ENCODE results near the gene ABCC11. TPM values are rescaled to one million over a fixed set of nuclear protein-coding genes. Genes with fewer than 3 reads are reported as not detected.

Gene ABCC11
- total and polyA plus RNA-seq, 2 of the 4 experiments (the other 2 are of a cell fraction): 0.09 to 0.18 TPM

- dilution Hi-C loops (cut with HindIII; ENCODE audit: low sequenced_read_pairs, unreplicated experiment): no loop called here
- peak overlapping the region; percentile 43 for H2AK5ac ChIP-seq (ENCODE audit: low read depth, low read length)
- H3K79me1 ChIP-seq (ENCODE audit: low read depth in 1 of 2, low read length in 2 of 2): no peaks in the 10 kb centered on the region
- no peak overlapping the region for H4K5ac ChIP-seq (ENCODE audit: low read depth, low read length)
- H4K20me1 ChIP-seq (ENCODE audit: insufficient read depth, low read length): no peaks in the 10 kb centered on the region
- H3K4me1 ChIP-seq (ENCODE audit: control insufficient read depth, insufficient read depth, low read length): peaks cover 2% of the 10 kb centered on the region
- intact Hi-C loops (cut with micrococcal nuclease): loop anchor here (2.0 to 10.0 kb wide), 5 partner anchors 103 to 1121 kb away; no protein-coding TSS in a partner anchor
- H3K9me3 ChIP-seq (ENCODE audit: control insufficient read depth, insufficient read depth, low read length): no peaks in the 10 kb centered on the region
- ATAC-seq (ENCODE audit: low read depth): no peak
- H2AFZ ChIP-seq (replicated peaks; ENCODE audit: low read length, poor library complexity): no peak overlapping the region
- no peak overlapping the region for H3K27ac ChIP-seq (ENCODE audit: insufficient read depth, low read length)
- no peak overlapping the region for H3K4me3 ChIP-seq (ENCODE audit: insufficient read depth, low read depth, low read length)
- no peak overlapping the region for H3K9ac ChIP-seq (ENCODE audit: low read depth, low read length)
- H2BK20ac ChIP-seq (ENCODE audit: low read depth, low read length): peak overlapping the region; percentile 72; the same call in 1 of the 2 replicates
- H3K4me2 ChIP-seq (ENCODE audit: low read depth, low read length): no peak overlapping the region
- in situ Hi-C loops (cut with MboI; ENCODE audit: low sequenced_read_pairs): loop anchor here (5.0 to 25.0 kb wide), 3 partner anchors 105 to 695 kb away; partner anchors contain the start of genes ITFG1 and PHKB
- H3K9me1 ChIP-seq (ENCODE audit: insufficient read depth, low read length): 0 out of 2 replicates have a peak, but pooled peaks cover 5% of the 10 kb centered on the region
- H3K4ac ChIP-seq (ENCODE audit: low read depth, low read length): no peak overlapping the region; the same call in 1 of the 2 replicates
- TF ChIP-seq MAZ (IDR thresholded peaks at IDR 0.05; ENCODE audit: borderline replicate concordance, low read depth, low read length): no peak
- TF ChIP-seq BHLHE40 (IDR thresholded peaks at IDR 0.05; ENCODE audit: low read depth, low read length): no peak
- no peak for TF ChIP-seq RAD21 (IDR thresholded peaks at IDR 0.05; ENCODE audit: low read length)
- TF ChIP-seq MAFK (IDR thresholded peaks at IDR 0.05; ENCODE audit: low read depth, low read length): no peak
- no peak for TF ChIP-seq USF2 (IDR thresholded peaks at IDR 0.05; ENCODE audit: low read depth, low read length)
- TF ChIP-seq, protein P1, sequence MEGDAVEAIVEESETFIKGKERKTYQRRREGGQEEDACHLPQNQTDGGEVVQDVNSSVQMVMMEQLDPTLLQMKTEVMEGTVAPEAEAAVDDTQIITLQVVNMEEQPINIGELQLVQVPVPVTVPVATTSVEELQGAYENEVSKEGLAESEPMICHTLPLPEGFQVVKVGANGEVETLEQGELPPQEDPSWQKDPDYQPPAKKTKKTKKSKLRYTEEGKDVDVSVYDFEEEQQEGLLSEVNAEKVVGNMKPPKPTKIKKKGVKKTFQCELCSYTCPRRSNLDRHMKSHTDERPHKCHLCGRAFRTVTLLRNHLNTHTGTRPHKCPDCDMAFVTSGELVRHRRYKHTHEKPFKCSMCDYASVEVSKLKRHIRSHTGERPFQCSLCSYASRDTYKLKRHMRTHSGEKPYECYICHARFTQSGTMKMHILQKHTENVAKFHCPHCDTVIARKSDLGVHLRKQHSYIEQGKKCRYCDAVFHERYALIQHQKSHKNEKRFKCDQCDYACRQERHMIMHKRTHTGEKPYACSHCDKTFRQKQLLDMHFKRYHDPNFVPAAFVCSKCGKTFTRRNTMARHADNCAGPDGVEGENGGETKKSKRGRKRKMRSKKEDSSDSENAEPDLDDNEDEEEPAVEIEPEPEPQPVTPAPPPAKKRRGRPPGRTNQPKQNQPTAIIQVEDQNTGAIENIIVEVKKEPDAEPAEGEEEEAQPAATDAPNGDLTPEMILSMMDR (conservative IDR thresholded peaks at IDR 0.05; ENCODE audit: low read depth, low read length): no peak
- TF ChIP-seq SMC3 (IDR thresholded peaks at IDR 0.05; ENCODE audit: low read depth, low read length): no peak
- TF ChIP-seq RCOR1 (IDR thresholded peaks at IDR 0.05; ENCODE audit: insufficient replicate concordance, low read length): no peak
- no peak for TF ChIP-seq FOS (IDR thresholded peaks at IDR 0.05; ENCODE audit: low read depth, low read length)
- no peak for TF ChIP-seq POLR2A (IDR thresholded peaks at IDR 0.05; ENCODE audit: low read depth, low read length)
- TF ChIP-seq CEBPB (IDR thresholded peaks at IDR 0.05; ENCODE audit: low read depth, low read length): no peak
- TF ChIP-seq MXI1 (IDR thresholded peaks at IDR 0.05; ENCODE audit: borderline replicate concordance, low read depth, low read length): no peak
- no peak for TF ChIP-seq ELK1 (IDR thresholded peaks at IDR 0.05; ENCODE audit: borderline replicate concordance, low read depth, low read length)
- WGBS, 2 experiments (ENCODE audit: extremely low coverage in 2 of 2, insufficient read length in 1 of 2): 100% methylated on average over 1 of the region's 4 CpGs; no CpG with 5 or more reads in 1 of the 2 experiments
- ChIA-PET POLR2A (ENCODE audit: unreplicated experiment) (no interaction called here), CTCF (interaction anchor here (1.0 to 1.5 kb wide), 2 partner anchors 425 to 1016 kb away, joined by 4 to 7 read pairs; no protein-coding TSS in a partner anchor)
- H2BK5ac ChIP-seq (ENCODE audit: low read depth, low read length, poor library complexity, severe bottlenecking): no peak overlapping the region
- peak overlapping the region; percentile 22; the same call in 1 of the 2 replicates for H4K91ac ChIP-seq (ENCODE audit: insufficient read depth, low read depth, low read length)
- H2BK15ac ChIP-seq (ENCODE audit: low read depth, low read length): no peak overlapping the region
- H4K8ac ChIP-seq (ENCODE audit: low read depth in 2 of 2, low read length in 2 of 2): no peak overlapping the region
- H3K18ac ChIP-seq (ENCODE audit: low read depth, low read length): no peak overlapping the region
- peak overlapping the region; percentile 52; the same call in 1 of the 2 replicates for H2BK120ac ChIP-seq (ENCODE audit: low read depth, low read length)
- no peak overlapping the region for H3K56ac ChIP-seq (ENCODE audit: extremely low read depth, insufficient read depth, low read length)
- H3K36me3 ChIP-seq (ENCODE audit: control insufficient read depth, insufficient read depth, low read length): no peaks in the 10 kb centered on the region
- H3K14ac ChIP-seq (replicated peaks; ENCODE audit: low read depth, low read length): no peak overlapping the region
- no peak overlapping the region for H2AK9ac ChIP-seq (replicated peaks; ENCODE audit: low read depth, low read length, poor library complexity)
- H3K27me3 ChIP-seq (ENCODE audit: control insufficient read depth, insufficient read depth, low read length): no peaks in the 10 kb centered on the region
- no peak for DNase-seq
- H3K23ac ChIP-seq (ENCODE audit: low read depth, low read length): no peak overlapping the region
- no TSS peak for BruUV-seq (replicated peaks)
Measured at GRCh38 chr16:48157794-48158193, 89.5 kb downstream of the ABCC11 start.

Data from IMR-90 (cell line).